ENCODE results near the gene MRPS9.

- no peak for TF ChIP-seq CTCF (IDR thresholded peaks at IDR 0.05)
- TF ChIP-seq ZFX (IDR thresholded peaks at IDR 0.05; ENCODE audit: borderline replicate concordance), result no peak
Measured at GRCh38 chr2:105102001-105102400, 64.1 kb downstream of the MRPS9 start.

All from 22Rv1 (cell line).